NCI-H345 treated with DMSO at 0.1 percent for 48 hours (cell line): ENCODE results near the gene RABGAP1L.
"Not testable (repeated sequence)": the region's sequence is repeated elsewhere in the genome, so short reads cannot be mapped to it uniquely, and the experiment has no call there.

Experiments used
- DNase-seq: peaks from one replicate; lab custom pipeline; 2025; ENCODE audit not compliant: unreplicated experiment; lab: John Stamatoyannopoulos, UW

Gene RABGAP1L

DNA sequence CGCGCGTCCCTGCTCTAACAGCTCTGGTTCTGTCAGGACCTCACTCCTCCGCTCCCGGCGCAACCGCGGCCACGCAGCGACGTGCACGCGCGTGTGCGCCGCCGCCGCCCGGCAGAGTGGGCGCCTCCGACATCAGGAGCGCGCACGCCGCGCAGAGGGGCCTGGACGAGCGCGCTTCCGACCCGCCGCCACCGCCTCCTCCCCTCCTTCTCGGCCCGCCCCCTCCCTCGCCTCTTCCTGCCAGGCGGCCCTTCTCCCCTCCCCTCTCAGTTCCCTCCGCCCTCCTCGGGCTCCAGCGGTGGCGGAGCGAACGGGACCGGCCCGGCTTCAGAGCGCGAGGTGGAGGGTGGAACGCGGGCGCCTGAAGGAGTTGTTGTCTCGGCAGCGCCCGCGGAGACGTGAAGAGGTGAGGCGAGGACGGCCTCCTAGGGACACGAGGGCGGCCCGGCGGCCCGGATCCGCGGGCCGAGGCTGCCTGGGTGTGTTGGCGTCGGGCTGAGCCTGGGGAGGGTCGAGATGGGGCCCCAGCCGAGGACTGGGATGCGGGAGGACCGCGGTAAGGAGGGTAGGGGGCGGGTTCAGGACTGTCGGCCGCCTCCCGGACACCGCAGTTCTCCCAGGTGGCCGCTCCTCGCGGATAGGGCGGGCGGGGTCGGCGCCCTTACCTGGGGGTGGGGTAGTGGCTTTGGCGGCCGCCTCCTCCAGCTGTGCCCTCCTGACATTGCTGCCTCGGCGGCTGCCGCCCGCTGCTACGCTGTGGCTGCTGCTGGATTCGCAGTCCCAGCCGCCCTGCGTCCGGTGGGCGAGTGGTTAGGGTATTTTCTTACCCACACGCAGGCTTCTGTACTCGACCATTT, at the start of gene RABGAP1L:
Gene RABGAP1L (plus strand): TSS at position 269 of the 857 bp plus-strand sequence.
- peak; percentile 93 for DNase-seq

DNA sequence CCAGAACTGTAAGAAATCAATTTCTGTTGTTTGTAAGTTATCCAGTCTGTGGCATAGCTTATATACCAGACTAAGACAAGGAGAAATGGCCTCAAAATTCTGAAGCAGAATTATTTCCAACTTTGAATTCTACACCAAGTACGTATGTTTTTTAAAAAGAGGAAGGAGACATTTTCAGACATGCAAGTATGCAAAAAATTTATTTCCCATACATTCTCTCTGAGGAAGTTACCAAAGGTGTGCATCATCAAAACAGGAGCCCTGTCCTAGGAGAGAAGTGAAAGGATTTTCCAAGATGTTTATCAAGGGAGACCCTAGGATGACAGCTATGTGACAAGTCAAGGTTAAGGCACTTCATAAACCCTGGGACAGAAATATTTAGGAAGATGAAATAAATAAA, 49.3 kb upstream of the RABGAP1L start:
- no peak for DNase-seq

DNA sequence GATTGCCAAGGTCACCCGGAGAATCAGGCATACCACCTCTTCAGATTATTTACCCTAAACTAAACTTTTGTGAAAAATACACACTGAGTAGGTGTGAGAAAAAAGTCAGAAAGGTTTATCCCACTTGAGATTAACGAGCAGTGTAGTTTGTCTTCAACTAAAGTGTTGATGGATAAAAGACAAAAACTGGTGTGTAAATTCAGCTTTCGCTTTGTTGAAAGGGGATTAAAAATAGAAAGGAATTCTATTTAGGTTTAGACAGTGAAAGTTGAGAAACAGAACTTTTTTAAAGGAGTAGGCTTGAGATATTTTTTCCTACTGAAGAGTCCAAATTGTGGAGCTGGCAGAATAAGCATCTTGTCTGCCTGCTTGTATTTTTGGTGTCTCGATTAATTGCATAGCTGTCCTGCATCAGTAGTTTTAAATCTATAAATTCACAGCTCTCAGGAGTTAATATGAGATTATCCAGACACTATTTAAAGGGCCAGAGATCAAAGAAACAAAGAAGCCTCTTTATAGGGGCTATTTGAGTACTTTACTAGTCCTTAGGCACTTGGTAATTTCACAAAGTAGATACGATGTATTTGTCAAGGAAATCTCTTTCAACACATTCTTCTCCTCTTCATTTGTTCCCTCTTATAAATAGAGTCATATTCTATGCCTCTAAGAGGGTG, 46.7 kb upstream of the RABGAP1L start:
- no peak for DNase-seq

DNA sequence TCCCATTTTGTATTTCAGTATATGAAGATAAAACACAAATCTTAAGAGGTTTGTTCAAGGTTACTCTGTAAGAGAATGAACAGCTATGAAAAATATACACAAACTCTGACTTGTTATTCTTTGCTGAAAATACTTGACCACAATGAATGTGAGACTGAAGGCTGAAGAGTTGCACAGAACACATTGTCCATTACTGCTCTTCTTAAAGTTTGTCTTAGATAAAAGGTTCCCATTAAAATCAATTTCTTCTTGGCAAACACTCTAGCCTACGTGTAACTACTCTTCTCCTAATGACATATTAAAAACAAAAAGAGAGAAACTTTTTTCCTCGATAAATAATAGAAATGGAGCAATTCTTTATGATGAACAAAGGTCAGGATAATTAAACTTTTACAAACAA, 45.2 kb upstream of the RABGAP1L start:
- DNase-seq, result no peak

DNA sequence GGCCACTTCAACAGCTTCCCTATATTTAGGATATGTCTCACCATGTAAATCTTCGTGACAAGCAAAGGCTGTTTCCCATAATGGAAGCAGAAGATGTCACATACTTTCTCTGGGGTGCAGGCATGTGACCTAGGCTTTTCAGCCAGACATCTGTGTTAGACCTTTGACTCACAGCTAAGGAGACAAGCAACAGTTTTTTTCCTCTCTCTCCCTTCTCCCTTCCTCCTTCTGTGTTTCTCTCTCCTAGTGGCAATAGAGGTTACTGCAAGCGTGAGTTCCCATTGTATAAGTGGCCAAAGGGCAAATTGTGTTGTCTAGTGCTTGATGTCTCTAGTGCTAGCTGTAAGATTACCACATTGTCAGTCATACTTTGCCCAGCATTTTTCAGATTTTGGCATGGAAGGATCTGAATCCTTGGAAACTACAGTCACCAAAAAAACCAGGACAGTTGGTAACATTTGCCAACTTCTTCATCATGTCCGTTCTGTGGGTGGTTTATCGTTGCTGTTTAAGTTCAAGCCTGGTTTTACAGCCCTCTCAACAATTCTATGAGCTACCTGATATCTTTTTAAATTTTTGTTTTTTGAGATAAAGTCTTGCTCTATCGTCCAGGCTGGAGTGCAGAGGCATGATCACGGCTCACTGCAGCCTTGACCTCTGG, 44.4 kb upstream of the RABGAP1L start:
- peak; percentile 7 for DNase-seq

DNA sequence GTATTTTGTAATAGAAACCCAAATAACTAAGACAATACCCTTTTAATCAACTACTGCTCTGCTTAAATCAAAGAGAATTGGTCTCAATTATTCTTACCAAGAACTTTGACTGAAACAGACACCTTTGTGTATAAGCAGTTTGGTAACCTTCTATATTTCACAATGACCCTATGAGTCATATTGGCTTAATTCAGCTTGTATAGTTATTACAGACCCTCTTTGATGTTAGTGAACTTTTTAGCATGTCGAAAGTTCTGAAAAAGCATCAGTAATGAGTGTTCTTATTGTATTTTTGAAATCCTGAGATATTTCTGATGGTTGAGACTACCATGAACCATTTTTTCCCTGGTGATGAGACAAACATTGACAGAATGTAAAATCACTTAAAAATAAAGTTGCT, 43.3 kb upstream of the RABGAP1L start:
- DNase-seq, result no peak

DNA sequence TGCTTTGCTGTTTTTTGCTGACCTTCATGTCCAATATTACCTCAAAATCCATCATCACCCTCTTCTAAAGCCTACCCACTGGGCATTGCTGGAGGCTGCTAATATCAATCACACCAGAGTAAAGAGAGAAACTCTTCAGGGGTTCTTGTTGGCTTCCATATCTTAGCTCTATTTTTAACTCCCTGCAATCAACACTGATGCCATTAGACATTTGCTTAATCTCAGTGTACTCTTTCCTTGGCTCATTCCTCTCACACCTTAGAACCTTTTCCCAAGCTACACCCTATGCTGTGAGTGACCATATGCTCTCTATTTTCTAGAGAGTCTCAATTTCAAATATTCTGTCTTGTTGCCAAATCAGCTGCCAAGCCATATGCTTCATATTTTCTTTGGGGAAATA, 40.6 kb upstream of the RABGAP1L start:
- no peak for DNase-seq

DNA sequence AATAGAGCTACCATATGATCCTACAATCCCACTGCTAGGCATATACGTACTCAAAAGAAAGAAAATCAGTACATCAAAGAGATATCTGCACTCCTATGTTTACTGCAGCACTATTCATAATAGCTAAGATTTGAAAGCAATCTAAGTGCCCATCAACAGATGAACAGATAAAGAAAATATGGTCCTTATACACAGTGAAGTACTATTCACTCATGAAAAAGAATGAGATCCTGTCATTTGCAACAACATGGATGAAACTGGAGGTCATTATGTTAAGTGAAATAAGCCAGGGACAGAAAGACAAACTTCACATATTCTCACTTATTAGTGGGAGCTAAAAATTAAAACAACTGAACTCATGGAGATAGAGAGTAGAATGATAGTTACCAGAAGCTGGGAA, 37.0 kb upstream of the RABGAP1L start:
- DNase-seq, result not testable (repeated sequence)

DNA sequence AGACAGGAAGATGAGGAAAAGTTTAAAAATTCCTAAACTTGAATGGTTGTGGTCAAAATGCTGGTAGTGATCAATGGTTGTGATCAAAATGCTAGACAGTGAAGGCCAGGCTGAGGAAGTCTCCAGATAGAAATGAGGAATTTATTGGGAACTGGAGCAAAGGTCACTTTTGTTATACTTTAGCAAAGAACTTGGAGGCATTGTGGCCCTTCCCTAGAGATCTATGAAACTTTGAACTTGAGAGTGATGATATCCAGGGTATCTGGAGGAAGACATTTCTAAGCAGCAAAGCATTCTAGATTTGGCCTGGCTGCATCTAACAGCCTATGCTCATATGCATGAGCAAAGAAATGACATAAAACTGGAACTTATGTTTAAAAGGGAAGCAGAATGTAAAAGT, 35.5 kb upstream of the RABGAP1L start:
- no peak for DNase-seq

DNA sequence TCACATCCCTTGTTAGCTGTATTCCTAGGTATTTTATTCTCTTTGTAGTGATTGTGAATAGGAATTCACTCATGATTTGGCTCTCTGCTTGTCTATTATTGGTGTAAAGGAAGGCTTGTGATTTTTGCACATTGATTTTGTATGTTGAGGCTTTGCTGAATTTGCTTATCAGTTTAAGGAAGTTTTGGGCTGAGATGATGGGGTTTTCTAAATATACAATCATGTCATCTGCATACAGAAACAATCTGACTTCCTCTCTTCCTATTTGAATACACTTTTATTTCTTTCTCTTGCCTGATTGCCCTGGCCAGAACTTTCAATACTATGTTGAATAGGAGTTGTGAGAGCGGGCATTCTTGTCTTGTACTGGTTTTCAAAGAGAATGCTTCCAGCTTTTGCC, 32.1 kb upstream of the RABGAP1L start:
- not testable (repeated sequence) for DNase-seq

DNA sequence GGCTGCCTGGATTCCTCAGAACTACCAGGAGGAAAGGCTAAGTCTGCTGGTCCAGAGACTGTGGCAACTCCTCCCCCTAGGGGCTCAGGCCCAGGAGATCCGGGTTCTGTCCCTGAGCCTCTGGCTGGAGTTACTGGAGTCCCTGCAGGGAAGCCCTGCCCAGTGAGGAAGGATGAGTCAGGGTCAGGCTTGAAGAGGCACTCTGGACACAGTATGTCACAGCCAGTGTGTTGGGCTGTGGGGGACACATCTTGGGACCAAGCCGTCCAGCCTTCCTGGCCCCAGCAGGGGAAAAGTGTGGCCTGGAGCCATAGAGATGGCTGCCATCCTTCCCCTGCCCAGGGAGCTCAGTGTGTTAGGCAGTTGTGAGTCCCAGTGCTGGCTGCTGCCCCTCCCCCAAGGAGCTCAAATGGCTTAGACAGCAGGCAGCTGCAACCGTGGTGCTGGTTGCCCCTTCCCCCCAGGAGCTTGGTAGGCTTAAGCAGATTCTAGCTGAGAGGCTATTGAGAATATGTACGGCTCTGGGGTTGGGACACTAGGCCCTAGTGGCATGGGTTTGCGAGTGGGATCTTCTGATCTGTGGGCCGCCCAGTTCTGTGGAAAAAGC, 28.2 kb upstream of the RABGAP1L start:
- DNase-seq, result no peak

DNA sequence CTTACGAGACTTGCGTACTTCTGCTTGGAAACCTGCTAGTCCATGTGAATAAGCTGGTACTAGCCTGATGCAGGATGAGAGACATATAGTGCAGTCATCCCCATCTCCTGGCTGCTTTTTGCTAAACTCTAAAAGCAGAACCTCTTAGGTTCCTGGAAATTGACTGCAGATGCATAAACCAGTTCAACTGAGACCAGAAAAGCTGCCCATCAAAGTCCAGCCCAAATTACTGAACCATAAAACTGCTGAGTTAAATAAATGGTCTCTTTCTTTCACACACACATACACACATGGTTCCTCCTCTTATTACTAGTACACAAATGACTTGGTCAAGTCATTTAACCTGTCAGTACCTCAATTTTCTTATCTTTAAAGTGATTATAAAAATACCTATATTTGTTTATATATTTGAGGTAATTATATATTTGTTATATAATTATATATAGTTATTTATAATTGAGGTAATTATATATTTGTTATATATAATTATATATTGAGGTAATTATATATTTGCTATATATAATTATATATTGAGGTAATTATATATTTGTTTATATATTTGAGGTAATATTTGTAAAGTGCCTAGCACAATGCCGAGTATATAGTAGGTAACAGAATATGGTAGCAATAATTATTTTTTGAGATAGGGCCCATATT, 25.2 kb upstream of the RABGAP1L start:
- no peak for DNase-seq

DNA sequence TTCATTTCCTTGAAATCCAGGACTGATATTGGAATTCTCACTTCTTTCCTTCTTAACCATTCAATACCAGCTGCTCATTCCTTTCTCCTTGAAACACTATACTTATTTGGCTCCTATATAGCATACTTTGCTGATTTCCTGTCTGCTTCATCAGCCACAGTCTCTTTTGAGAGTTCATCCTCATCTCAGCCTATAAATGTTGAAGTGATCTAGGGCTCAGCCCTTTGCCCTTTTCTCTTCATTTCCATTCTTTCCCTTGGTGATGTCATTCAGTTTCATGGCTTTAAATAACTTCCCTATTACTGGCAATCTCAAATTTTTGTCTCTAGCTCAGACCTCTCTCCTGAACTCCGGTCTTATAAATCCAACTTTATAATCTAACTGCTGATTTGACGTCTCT, 24.1 kb upstream of the RABGAP1L start:
- DNase-seq, result no peak

DNA sequence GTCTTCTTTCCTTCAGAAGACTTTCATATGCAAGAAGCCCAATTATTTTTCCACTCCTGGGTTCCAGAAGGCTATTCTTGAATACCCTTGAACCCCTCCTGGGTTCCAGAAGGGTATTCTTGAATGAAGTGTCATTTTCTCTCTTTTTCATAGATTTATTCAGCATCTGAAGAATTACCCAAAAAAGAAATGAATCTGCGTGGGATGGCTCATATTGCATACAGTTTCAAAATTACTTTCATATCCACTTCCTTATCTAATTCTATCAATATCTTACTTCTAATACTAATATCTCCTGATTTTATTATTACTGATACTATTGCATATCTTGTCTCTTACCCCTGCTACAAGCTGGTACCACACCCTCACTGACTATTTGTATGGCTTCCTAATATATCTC, 22.6 kb upstream of the RABGAP1L start:
- DNase-seq, result no peak

DNA sequence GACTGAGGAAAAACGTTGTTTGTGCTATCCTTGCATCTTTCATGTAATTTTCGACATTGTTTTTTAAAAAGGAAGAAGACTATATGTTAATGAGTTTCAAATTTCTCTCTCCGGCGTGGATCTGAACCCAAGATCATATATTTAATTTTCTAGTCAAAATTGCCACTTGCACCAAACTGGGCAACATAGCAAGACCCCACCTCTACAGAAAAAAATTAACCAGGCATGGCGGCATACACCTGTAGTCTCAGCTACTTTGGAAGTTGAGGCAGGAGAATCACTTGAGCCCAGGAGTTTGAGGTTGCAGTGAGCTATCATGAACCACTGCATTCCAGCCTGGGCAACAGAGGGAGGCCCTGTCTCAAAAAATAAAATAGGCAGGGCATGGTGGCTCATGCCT, 16.5 kb upstream of the RABGAP1L start:
- no peak for DNase-seq

DNA sequence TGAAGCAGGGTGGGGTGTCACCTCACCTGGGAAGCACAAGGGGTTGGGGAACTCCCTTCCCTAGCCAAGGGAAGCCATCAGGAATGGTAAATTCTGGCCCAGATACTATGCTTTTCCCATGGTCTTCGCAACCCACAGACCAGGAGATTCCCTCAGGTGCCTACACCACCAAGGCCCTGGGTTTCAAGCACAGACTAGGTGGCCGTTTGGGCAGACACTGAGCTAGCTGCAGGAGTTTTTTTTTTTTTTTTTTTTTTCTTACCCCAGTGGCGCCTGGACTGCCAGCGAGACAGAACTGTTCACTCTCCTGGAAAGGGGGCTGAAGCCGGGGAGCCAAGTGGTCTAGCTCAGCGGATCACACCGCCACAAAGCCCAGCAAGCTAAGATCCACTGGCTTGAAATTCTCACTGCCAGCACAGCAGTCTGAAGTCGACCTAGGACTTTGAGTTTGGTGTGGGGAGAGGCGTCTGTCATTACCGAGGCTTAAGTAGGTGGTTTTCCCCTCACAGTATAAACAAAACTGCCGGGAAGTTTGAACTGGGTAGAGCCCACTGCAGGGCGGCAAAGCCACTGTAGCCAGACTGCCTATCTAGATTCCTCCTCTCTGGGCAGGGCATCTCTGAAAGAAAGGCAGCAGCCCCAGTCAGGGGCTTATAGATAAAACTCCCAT, 15.5 kb upstream of the RABGAP1L start:
- DNase-seq, result not testable (repeated sequence)

DNA sequence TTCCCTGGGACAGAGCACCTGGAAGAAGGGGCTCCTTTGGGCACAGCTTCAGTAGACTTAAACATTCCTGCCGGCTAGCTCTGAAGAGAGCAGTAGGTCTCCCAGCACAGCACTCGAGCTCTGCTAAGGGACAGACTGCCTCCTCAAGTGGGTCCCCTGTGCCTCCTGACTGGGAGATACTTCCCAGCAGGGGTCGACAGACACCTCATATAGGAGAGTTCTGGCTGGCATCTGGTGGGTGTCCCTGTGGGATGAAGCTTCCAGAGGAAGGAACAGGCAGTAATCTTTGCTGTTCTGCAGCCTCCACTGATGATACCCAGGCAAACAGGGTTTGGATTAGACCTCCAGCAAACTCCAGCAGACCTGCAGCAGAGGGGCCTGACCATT, 14.9 kb upstream of the RABGAP1L start:
- DNase-seq, result not testable (repeated sequence)

DNA sequence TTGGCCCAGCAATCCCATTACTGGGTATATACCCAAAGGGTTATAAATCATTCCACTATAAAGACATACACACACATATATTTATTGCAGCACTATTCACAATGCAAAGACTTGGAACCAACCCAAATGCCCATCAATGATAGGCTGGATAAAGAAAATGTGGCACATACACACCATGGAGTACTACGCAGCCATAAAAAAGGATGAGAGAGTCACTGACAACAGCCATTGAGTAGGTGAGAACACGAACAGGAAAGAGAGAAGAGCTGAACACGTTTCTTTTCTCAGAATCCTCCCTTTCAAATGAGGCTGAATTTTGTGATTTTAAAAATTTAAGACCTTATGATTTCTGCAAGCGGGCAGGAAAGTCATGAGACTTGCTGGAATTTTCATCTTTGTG, 10.1 kb upstream of the RABGAP1L start:
- DNase-seq, result no peak

DNA sequence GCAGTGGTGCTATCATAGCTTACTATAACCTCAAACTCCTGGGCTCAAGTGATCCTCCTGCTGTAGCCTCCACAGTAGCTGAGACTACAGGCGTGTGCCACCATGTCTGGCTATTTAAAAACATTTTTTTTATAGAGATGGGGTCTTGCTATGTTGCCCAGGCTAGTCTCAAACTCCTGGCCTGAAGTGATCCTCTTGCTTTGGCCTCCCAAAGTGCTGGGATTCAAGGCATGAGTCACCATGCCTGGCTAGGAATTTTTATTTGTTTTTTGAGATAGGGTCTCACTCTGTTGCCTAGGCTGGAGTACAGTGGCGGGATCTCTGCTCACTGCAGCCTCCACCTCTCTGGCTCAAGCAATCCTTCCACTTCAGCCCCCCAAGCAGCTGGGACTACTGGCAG, 8.8 kb upstream of the RABGAP1L start:
- no peak for DNase-seq

DNA sequence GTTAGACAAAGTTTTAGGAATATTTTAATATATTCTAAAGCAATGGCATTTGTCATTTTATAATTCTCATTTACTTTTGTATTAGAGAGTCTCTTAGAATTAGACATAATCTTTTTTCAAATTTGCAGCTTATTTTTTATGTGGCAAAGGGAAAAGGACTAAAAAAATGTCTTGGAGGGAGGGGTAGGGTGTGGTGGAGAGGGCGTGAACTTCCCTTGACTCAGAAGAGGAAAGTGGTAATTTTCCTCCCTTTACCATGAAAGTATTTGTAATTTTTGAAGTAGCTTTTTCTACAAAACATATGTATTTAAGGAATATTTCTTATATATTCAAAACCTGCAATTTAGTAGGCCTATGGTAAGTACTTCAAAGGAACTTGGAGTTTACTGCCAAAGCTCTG, 6.9 kb upstream of the RABGAP1L start:
- no peak for DNase-seq
